ENCODE data around the gene STAG2.

- TF ChIP-seq CTCF (IDR thresholded peaks at IDR 0.05 in 2 of 3, conservative IDR thresholded peaks at IDR 0.05 in 1 of 3; ENCODE audit: borderline replicate concordance in 1 of 3, insufficient read depth in 1 of 3, low read depth in 2 of 3, low read length in 2 of 3) (peak; percentile 10 to 83 (median 42); a peak in 3 of 6 replicates), JUND (IDR thresholded peaks at IDR 0.05) (no peak), POLR2A (IDR thresholded peaks at IDR 0.05; ENCODE audit: borderline replicate concordance, extremely low read depth, insufficient read depth, insufficient read length) (no peak), POLR2AphosphoS5 (IDR thresholded peaks at IDR 0.05; ENCODE audit: low read depth, low read length) (no peak), EZH2phosphoT487 (IDR thresholded peaks at IDR 0.05; ENCODE audit: borderline replicate concordance) (no peak), ZBTB33 (IDR thresholded peaks at IDR 0.05; ENCODE audit: extremely low read depth, insufficient replicate concordance, low read length) (no peak), RAD21 (IDR thresholded peaks at IDR 0.05; ENCODE audit: low read depth) (peak; percentile 73), EZH2 (IDR thresholded peaks at IDR 0.05) (no peak)
Observed at GRCh38 chrX:123976706-123977316, 15.3 kb downstream of the STAG2 start.

Data from HCT116 (cell line).